Esophagus muscularis mucosa (tissue), 4 donors: ENCODE measurements around the gene EIF4G3. TPM values are rescaled to one million over a fixed set of nuclear protein-coding genes. Genes with fewer than 3 reads are reported as not detected.

Experiments used
- DNase-seq: peaks from one replicate; pipeline ENCODE4 v3.0.0-alpha.2; 2017; ENCODE audit errors: extremely low spot score
- H3K27ac ChIP-seq, 4 donors: fragments of 200-600 bp; sonication (generic); replicated peaks in 1 of 4; 1 replicate in 3 of 4; 2 replicates in 1 of 4; pipeline ENCODE4 v1.5.1; 2016 to 2019; ENCODE audit warnings: mild to moderate bottlenecking in 1 of 4
- H3K27me3 ChIP-seq, 4 donors: fragments of 200-600 bp; sonication (generic); one replicate each; pipeline versions ENCODE4 v1.5.1 to v1.6.0; 2016 to 2019
- H3K36me3 ChIP-seq, 4 donors: fragments of 200-600 bp; sonication (generic); one replicate each; pipeline ENCODE4 v1.5.1; 2016 to 2019
- H3K4me1 ChIP-seq, 4 donors: fragments of 200-600 bp; sonication (generic); one replicate each; pipeline ENCODE4 v1.5.1; 2016 to 2019
- H3K4me3 ChIP-seq, 4 donors: fragments of 200-600 bp; sonication (generic); 1 replicate in 2 of 4; 2 replicates in 2 of 4; pipeline ENCODE4 v1.5.1; 2016 to 2019; ENCODE audit warnings: mild to moderate bottlenecking in 4 of 4, moderate library complexity in 1 of 4
- H3K9me3 ChIP-seq, 4 donors: fragments of 200-600 bp; sonication (generic); 1 replicate in 3 of 4; 2 replicates in 1 of 4; pipeline ENCODE4 v1.5.1; 2016 to 2019
- EP300 ChIP-seq: sonication (generic); formaldehyde crosslinking; IDR thresholded peaks from one replicate; pipeline ENCODE4 v1.6.1; 2017; ENCODE audit warnings: antibody characterized with exemption
- POLR2A ChIP-seq: fragments of 450-650 bp; IDR thresholded peaks from one replicate; pipeline ENCODE4 v1.6.1; 2017; ENCODE audit warnings: antibody characterized with exemption, moderate library complexity, mild to moderate bottlenecking, low read depth
- POLR2AphosphoS5 ChIP-seq, 2 donors: sonication (generic); formaldehyde crosslinking; IDR thresholded peaks; one replicate each; pipeline ENCODE4 v1.6.1; 2017; ENCODE audit warnings: antibody characterized with exemption in 2 of 2
- WGBS: methylation state at CpG from one replicate; pipeline ENCODE4 v1.1.5; 2018; 5-methylcytosine and 5-hydroxymethylcytosine counted together
- intact Hi-C: fragments of 100-400 bp; cut with DNase I; formaldehyde crosslinking; loops from one replicate; pipeline ENCODE4 v1.15.1; 2023
- total RNA-seq, 4 donors: library from RNA; depleted of rRNA; stranded (reverse); fragments of >200 nt; gene quantifications; one replicate each; pipeline versions ENCODE4 v1.1.0 to v1.2.1, GENCODE V29; 2016
- TF ChIP-seq, protein P1 (sequence below), 3 experiments: fragments of 200-600 bp in 2 of 3; fragments of 450-650 bp in 1 of 3; sonication (generic) in 2 of 3; IDR thresholded peaks; one replicate each; pipeline ENCODE4 v1.5.1; 2017 to 2019; ENCODE audit warnings: antibody characterized with exemption in 3 of 3, mild to moderate bottlenecking in 2 of 3, moderate library complexity in 1 of 3

Gene EIF4G3
- total RNA-seq, 4 donors from 2014 or later = 43.7 to 64.0 (median 62.2) TPM

- Histone ChIP-seq H3K27ac (peak overlapping the region in 1 of 4 donors; percentile 4), H3K9me3 (no peaks in the 10 kb centered on the region), H3K4me3 (no peak overlapping the region), H3K27me3 (no peaks in the 10 kb centered on the region), H3K36me3 (peaks cover 39 to 87% (median 67%) of the 10 kb centered on the region in 4 donors), H3K4me1 (peaks cover 0 to 12% (median 3%) of the 10 kb centered on the region in 4 donors)
- TF ChIP-seq POLR2AphosphoS5 (IDR thresholded peaks at IDR 0.05) = no peak
- TF ChIP-seq, protein P1, sequence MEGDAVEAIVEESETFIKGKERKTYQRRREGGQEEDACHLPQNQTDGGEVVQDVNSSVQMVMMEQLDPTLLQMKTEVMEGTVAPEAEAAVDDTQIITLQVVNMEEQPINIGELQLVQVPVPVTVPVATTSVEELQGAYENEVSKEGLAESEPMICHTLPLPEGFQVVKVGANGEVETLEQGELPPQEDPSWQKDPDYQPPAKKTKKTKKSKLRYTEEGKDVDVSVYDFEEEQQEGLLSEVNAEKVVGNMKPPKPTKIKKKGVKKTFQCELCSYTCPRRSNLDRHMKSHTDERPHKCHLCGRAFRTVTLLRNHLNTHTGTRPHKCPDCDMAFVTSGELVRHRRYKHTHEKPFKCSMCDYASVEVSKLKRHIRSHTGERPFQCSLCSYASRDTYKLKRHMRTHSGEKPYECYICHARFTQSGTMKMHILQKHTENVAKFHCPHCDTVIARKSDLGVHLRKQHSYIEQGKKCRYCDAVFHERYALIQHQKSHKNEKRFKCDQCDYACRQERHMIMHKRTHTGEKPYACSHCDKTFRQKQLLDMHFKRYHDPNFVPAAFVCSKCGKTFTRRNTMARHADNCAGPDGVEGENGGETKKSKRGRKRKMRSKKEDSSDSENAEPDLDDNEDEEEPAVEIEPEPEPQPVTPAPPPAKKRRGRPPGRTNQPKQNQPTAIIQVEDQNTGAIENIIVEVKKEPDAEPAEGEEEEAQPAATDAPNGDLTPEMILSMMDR (IDR thresholded peaks at IDR 0.05) = no peak
- no peak for TF ChIP-seq POLR2A
- TF ChIP-seq EP300 = no peak
- DNase-seq = no peak
- 79% methylated on average over 3 of the region's 3 CpGs for WGBS
- intact Hi-C loops = no loop called here
Measured at GRCh38 chr1:20850021-20850420, 326.7 kb downstream of the EIF4G3 start.

- Histone ChIP-seq H3K27me3 (no peaks in the 10 kb centered on the region), H3K4me3 (no peak overlapping the region), H3K9me3 (no peaks in the 10 kb centered on the region), H3K36me3 (peaks cover 39 to 85% (median 65%) of the 10 kb centered on the region in 4 donors), H3K27ac (no peak overlapping the region), H3K4me1 (peaks cover 0 to 10% (median 3%) of the 10 kb centered on the region in 4 donors)
- DNase-seq = no peak
- TF ChIP-seq POLR2AphosphoS5 (IDR thresholded peaks at IDR 0.05) (no peak), POLR2A (no peak), EP300 (no peak)
- TF ChIP-seq, protein P1 (IDR thresholded peaks at IDR 0.05) = no peak
- WGBS = 85% methylated on average over 2 of the region's 2 CpGs
- intact Hi-C loops = no loop called here
Measured at GRCh38 chr1:20849100-20849499, 327.6 kb downstream of the EIF4G3 start.

DNA sequence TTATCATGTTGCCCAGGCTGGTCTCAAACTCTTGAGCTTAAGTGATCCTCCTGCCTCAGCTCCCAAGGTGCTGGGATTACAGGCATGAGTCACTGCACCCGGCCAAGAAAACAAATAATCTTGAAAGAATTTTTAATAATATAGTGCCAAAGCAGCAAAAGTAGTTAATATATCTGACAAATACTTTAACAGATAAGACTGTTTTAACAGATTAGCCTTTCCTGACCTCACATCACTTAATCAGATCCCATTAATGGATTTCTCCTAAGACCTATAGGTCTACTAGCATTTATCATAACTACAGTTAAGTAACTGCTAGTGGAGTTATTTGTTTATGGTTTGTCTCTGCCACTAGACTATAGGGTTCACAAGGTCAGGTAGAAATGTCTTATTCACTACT lies 328.5 kb downstream of the EIF4G3 start:
- Histone ChIP-seq H3K36me3 (peaks cover 31 to 81% (median 56%) of the 10 kb centered on the region in 4 donors), H3K4me1 (peaks cover 0 to 10% (median 3%) of the 10 kb centered on the region in 4 donors), H3K27ac (no peak overlapping the region), H3K4me3 (no peak overlapping the region), H3K9me3 (no peaks in the 10 kb centered on the region), H3K27me3 (no peaks in the 10 kb centered on the region)
- 89% methylated on average over 1 of the region's 1 CpG for WGBS
- intact Hi-C loops = no loop called here
- DNase-seq = no peak
- no peak for TF ChIP-seq POLR2AphosphoS5 (IDR thresholded peaks at IDR 0.05)
- no peak for TF ChIP-seq EP300
- TF ChIP-seq POLR2A = no peak
- TF ChIP-seq, protein P1 (IDR thresholded peaks at IDR 0.05) = no peak

DNA sequence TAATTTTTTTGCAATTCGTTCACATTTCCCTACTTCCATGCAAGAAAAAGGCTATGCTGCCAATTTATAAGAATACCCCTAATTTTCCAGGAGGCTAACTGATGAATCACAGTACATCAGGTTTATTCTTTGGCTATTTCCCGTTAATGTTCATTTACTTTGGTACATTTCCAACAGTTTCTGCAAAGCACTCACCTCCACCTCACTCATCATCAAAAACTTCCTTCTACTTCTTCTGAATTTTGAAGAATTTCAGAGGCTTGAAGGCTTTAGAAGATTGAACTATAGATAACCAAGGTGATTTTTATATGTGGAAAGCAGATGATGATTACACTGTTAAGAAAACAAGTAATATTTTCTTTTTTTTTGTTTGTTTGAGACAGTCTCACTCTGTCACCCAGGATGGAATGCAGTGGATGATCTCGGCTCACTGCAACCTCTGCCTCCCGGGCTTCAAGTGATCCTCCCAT lies 329.1 kb downstream of the EIF4G3 start:
- Histone ChIP-seq H3K27me3 (no peaks in the 10 kb centered on the region), H3K27ac (no peak overlapping the region), H3K4me3 (no peak overlapping the region), H3K9me3 (no peaks in the 10 kb centered on the region), H3K4me1 (peaks cover 0 to 10% (median 3%) of the 10 kb centered on the region in 4 donors), H3K36me3 (peaks cover 29 to 79% (median 51%) of the 10 kb centered on the region in 4 donors)
- intact Hi-C loops = no loop called here
- WGBS = 77% methylated on average over 4 of the region's 4 CpGs
- TF ChIP-seq POLR2AphosphoS5 (IDR thresholded peaks at IDR 0.05) (no peak), EP300 (no peak), POLR2A (no peak)
- TF ChIP-seq, protein P1 (IDR thresholded peaks at IDR 0.05) = no peak
- no peak for DNase-seq
